Panc1 (cell line): ENCODE measurements around the gene PRAC1.

Source experiments
- CTCF ChIP-seq: fragments of 450-650 bp; IDR thresholded peaks from 2 replicates; pipeline ENCODE4 v1.5.1; 2017; ENCODE audit warnings: mild to moderate bottlenecking
- POLR2AphosphoS5 ChIP-seq: IDR thresholded peaks from 2 replicates; pipeline ENCODE4 v1.6.1; 2012; ENCODE audit warnings: mild to moderate bottlenecking, low read depth, low read length, moderate library complexity

- TF ChIP-seq CTCF, result no peak
- no peak for TF ChIP-seq POLR2AphosphoS5
These were observed 20.3 kb downstream of the PRAC1 start for GRCh38 chr17:48701864-48702532.
